ENCODE results near the gene MRPL22.

DNA sequence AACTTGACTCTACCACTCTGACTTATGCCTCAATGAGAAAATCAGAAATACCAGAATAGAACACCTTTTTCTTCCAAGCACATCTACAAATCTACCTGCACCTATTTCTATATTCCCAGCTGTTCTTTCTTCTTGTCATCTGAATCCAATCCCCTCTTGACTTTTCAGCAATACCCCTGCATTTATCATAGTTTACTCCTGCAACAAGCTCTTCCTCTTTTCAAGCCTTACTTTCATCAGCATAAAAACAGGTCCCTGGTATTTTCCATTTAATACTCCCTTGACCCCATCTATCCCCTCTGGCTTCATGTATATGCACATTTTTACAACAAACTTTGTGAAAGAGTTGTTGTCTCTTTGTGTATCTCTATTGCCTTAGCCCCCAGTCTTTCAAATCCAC lies 6.0 kb upstream of the MRPL22 start:
- no peak for TF ChIP-seq EP300 (IDR thresholded peaks at IDR 0.05)
- TF ChIP-seq, protein P1, sequence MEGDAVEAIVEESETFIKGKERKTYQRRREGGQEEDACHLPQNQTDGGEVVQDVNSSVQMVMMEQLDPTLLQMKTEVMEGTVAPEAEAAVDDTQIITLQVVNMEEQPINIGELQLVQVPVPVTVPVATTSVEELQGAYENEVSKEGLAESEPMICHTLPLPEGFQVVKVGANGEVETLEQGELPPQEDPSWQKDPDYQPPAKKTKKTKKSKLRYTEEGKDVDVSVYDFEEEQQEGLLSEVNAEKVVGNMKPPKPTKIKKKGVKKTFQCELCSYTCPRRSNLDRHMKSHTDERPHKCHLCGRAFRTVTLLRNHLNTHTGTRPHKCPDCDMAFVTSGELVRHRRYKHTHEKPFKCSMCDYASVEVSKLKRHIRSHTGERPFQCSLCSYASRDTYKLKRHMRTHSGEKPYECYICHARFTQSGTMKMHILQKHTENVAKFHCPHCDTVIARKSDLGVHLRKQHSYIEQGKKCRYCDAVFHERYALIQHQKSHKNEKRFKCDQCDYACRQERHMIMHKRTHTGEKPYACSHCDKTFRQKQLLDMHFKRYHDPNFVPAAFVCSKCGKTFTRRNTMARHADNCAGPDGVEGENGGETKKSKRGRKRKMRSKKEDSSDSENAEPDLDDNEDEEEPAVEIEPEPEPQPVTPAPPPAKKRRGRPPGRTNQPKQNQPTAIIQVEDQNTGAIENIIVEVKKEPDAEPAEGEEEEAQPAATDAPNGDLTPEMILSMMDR (IDR thresholded peaks at IDR 0.05): no peak
- TF ChIP-seq POLR2A (IDR thresholded peaks at IDR 0.05): no peak

All from tibial nerve (tissue), 4 donors.